Stimulated activated CD4-positive, alpha-beta T cell treated with anti-CD3 and anti-CD28 coated beads, Interleukin-15, amount 100 ng/mL, for 48 hours (primary cell): ENCODE results near the gene XBP1.
"Not testable (repeated sequence)": the region's sequence is repeated elsewhere in the genome, so short reads cannot be mapped to it uniquely, and the experiment has no call there.

Source experiments
- DNase-seq, 2 donors: peaks; one replicate each; pipeline ENCODE4 v3.0.0-alpha.2; 2020; ENCODE audit warnings: low read depth in 2 of 2

The XBP1 gene

GRCh38 chr22:28792491-28793383 lies 7.6 kb downstream of the XBP1 start:
- no peak for DNase-seq

DNA sequence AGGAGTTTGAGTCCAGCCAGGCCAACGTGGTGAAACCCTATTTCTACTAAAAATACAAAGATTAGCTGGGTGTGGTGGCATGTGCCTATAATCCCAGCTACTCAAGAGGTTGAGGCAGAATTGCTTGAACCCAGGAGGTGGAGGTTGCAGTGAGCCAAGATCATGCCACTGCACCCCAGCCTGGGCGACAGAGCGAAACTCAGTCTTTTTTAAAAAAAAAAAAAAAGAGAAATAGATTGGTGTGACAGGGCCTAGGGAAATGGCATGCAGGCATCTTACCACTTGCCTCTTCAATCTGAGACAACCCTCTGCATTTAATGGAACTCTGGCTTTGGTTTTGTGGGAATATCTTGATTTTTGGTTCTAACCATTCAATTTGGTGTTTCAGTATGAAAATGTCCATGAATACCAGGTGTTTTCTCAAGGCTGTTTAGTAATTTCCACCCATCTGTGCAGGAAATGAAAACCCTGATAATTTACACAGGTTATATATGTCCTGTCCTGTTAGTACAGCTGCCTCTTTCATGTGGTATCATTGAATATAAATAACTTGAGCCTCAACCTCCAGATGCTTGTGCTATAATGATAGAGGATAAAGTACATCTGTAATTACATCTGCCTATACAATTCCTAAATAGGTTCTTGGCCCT lies 8.4 kb downstream of the XBP1 start:
- no peak for DNase-seq

- DNase-seq = no peak
These were observed 9.2 kb downstream of the XBP1 start for GRCh38 chr22:28791124-28791523.

- no peak for DNase-seq
These were observed 11.8 kb downstream of the XBP1 start for GRCh38 chr22:28788601-28789000.

GRCh38 chr22:28783786-28784671 lies 16.3 kb downstream of the XBP1 start:
- no peak for DNase-seq

GRCh38 chr22:28780296-28780695 lies 20.1 kb downstream of the XBP1 start:
- no peak for DNase-seq

DNA sequence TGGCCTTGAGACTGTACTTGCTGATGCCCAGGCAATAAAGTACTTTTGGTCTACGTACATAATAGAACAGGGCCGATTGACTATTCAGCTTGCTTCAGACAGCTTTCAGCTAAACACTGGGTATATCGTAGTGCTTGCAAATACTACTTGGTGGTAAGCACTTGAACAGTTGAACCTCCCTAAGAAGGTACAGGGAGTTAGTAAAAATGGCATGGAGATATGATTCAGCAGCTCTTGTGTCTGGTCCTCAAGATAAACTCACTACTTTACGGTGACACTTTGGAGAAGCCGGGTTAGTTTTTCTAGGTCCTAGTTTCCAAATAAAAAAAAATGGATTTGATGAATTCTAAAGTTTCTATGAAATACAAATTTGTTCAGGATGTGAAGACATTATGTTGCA lies 20.5 kb downstream of the XBP1 start:
- DNase-seq = no peak

DNA sequence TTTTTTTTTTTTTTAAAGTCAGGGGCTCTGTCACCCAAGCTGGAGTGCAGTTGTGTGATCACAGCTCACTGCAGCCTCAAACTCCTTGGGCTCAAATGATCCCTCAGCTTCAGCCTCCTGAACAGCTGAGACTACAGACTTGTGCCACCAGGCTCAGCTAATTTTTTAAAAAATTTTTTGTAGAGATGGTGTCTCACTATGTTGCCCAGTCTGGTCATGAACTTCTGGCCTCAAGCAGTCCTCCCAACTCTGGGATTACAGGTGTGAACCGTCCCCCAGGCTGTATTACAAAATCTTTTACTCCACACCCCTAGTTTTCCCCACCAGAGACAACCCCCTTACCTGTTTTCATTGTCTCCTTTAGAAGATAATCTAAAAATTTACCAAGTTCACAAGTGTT lies 26.0 kb downstream of the XBP1 start:
- DNase-seq = no peak

GRCh38 chr22:28773461-28773867 lies 26.9 kb downstream of the XBP1 start:
- DNase-seq = no peak

- DNase-seq = peak; percentile 88 to 90
These were observed 27.5 kb downstream of the XBP1 start, which contains the start of gene CCDC117 for GRCh38 chr22:28772633-28773460. Gene CCDC117 (plus strand): TSS chr22:28772695. CDS start chr22:28772850, 155 bp downstream.

DNA sequence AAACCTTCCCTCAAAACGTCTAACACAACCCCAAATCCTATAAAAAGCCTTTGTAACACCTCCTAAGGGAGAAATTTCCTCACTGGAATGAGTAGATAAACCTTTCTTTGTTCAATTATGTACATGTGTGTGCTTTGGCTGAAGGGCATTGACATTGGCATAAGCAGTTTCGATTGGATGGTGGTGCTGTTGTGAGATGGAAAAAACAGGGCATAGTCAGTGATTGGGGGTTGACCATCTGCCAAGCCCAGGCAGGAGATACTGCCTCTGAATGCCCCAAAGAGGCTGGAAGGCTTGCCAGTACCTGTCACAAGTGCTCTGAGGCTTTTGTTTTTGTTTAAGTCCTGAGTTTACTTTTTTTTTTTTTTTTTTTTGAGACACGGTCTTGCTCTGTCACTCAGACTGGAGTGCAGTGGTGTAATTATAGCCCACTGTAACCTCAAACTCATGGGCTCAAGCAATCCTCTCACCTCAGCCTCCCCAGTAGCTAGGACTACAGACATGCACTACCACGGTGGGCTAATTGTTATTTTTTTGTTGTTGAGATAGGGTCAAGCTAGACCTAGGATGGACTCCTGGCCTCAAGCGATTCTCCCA lies 29.1 kb downstream of the XBP1 start:
- DNase-seq = no peak

DNA sequence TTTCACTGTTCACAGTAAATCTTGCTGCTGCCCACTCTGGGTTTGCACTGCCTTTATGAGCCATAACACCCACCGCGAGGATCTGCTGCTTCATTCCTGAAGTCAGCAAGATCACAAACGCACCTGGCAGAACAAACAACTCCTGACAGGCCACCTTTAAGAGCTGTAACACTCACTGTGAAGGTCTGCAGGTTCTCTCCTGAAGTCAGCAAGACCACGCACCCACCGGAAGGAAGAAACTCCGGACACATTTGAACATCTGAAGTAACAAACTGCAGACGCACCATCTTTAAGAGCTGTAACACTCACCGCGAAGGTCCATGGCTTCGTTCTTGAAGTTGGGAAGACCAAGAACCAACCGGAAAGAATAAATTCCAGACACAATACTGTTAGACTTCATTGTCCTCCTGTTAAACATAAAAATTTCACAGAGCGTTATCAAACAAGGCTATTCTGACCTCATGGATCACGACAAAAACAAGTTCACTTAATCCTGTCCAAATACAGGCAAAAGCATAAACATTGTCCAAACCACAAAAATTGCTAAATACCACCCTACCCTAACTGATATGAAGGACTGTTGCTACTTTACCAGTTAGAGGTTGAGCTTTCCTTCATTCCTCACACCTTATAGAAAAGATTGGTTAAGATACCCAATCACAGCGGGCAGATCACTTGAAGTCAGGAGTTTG lies 30.8 kb downstream of the XBP1 start:
- DNase-seq = no peak

- DNase-seq = no peak
These were observed 31.5 kb downstream of the XBP1 start for GRCh38 chr22:28768701-28769393.

GRCh38 chr22:28766628-28767027 lies 33.7 kb downstream of the XBP1 start:
- DNase-seq = no peak

DNA sequence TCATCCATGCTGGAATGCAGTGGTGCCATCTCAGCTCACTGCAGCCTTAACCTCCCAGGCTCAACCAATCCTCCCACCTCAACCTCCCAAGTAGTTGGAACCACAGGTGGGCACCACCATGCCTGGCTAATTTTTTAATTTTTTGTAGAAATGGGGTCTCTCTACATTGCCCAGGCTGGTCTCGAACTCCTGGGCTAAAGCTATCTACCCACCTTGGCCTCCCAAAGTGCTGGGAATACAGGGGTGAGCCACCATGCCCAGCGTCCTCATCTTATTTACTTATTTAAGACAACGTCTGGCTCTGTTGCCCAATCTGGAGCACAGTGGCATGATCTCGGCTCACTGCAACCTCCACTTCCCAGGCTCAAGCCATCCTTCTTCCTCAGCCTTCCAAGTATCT lies 38.4 kb downstream of the XBP1 start:
- not testable (repeated sequence) for DNase-seq

DNA sequence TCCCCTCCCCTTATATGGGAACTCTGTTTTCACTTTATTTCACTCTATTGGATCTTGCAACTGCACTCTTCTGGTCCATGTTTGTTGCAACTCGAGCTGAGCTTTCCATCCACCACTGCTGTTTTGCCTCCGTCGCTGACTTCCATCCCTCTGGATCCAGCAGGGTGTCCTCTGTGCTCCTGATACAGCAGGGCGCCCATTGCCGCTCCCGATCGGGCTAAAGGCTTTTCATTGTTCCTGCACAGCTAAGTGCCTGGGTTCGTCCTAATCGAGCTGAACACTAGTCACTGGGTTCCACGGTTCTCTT lies 39.0 kb downstream of the XBP1 start:
- DNase-seq = no peak

GRCh38 chr22:28759861-28760560 lies 40.4 kb downstream of the XBP1 start:
- DNase-seq = no peak

GRCh38 chr22:28754512-28754911 lies 45.9 kb downstream of the XBP1 start:
- not testable (repeated sequence) for DNase-seq

GRCh38 chr22:28750471-28750881 lies 49.9 kb downstream of the XBP1 start:
- no peak for DNase-seq
